Measurements from ENCODE around the gene TNNC1. TPM values are rescaled to one million over a fixed set of nuclear protein-coding genes. Genes with fewer than 3 reads are reported as not detected.

TNNC1 gene
- total and polyA plus RNA-seq, 2 experiments from 2014 or later, result 1,875 to 3,313 TPM

DNA sequence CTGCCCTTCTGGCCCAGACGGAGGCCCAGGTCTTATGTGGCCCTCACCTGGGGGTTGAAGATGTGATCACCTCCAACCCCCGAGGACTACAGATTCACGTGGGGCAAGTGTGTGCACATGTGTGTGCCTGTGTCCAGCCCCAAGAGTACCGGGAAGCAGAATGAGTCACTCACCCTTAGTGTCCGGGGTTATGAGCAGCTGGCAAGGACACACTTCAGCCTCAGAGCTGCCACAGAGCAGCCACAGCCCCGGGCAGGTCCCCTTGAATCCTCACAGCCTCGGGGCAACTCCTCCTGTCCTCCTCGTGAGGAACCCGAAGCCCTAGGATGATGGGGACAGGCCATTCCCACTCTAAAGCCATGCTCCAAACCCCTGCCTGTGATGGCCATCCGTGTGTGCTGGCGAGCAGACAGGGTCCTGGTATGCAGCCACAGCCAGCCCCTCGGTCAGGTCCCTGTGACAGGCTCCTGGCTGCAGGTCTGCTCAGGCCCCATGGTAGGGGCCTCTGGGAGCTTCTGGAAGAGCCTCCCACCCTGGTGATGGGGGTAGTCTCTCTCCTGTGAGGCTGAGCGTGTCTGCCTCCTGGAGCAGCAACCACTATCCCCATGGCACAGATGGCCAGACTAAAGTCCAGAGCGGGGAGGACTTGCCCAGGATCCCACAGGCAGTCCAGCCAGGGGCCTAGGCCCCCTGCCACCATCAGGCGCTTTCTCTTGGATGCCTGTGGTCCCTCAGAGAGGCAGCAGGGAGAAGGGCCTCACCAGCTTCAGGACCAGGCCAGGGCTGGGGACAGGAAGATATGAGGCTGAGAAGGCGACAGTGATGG lies 42.1 kb upstream of the TNNC1 start:
- Histone ChIP-seq H3K27ac (no peak overlapping the region), H3K36me3 (peaks cover 24% of the 10 kb centered on the region), H3K4me3 (no peak overlapping the region), H3K4me1 (ENCODE audit: low read depth) (no peaks in the 10 kb centered on the region), H3K27me3 (no peaks in the 10 kb centered on the region), H3K9me3 (ENCODE audit: low read depth) (no peaks in the 10 kb centered on the region)
- DNase-seq (ENCODE audit: low read depth in 1 of 2, low spot score in 1 of 2), result peak in 1 of 2 donors; percentile 60
- TF ChIP-seq, protein P1, sequence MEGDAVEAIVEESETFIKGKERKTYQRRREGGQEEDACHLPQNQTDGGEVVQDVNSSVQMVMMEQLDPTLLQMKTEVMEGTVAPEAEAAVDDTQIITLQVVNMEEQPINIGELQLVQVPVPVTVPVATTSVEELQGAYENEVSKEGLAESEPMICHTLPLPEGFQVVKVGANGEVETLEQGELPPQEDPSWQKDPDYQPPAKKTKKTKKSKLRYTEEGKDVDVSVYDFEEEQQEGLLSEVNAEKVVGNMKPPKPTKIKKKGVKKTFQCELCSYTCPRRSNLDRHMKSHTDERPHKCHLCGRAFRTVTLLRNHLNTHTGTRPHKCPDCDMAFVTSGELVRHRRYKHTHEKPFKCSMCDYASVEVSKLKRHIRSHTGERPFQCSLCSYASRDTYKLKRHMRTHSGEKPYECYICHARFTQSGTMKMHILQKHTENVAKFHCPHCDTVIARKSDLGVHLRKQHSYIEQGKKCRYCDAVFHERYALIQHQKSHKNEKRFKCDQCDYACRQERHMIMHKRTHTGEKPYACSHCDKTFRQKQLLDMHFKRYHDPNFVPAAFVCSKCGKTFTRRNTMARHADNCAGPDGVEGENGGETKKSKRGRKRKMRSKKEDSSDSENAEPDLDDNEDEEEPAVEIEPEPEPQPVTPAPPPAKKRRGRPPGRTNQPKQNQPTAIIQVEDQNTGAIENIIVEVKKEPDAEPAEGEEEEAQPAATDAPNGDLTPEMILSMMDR (IDR thresholded peaks at IDR 0.05; ENCODE audit: low read depth, low read length), result no peak

DNA sequence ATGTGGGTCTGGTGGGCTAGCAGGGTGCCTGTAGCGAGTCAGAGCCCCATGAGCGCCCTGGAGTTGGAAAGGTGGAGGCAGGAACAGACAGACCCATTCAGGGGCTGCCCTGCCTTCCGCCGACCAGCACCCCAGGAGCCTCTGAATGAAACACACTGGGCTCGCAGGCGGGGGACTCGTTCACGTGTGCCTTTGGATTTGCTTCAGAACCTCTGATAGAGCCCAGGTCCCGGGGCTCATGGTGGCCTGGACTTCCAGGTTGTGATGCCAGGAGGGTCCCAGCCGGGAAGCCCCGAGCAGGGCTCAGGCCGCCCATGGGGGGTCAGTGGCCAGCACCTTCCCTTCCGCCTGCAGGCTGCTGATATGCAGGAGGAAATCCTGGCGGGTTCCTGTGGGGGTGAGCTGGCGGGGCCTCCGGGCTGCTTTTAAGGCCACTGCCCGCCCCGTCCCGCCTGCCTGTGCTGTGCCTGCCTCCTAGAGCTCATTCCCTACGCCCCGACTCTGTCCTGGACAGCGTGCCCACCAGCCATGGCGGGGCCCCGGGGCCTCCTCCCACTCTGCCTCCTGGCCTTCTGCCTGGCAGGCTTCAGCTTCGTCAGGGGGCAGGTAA lies 41.1 kb upstream of the TNNC1 start, which contains the start of gene STAB1:
Gene STAB1 (plus strand): TSS at position 453 of the 610 bp plus-strand sequence. CDS start 76 bp downstream, at position 529.
- Histone ChIP-seq H3K9me3 (ENCODE audit: low read depth) (no peaks in the 10 kb centered on the region), H3K36me3 (peaks cover 34% of the 10 kb centered on the region), H3K27me3 (no peaks in the 10 kb centered on the region), H3K27ac (peak within 1 kb of the TSS; percentile 55), H3K4me1 (ENCODE audit: low read depth) (no peaks in the 10 kb centered on the region), H3K4me3 (no peak within 1 kb of the TSS)
- DNase-seq (ENCODE audit: low read depth in 1 of 2, low spot score in 1 of 2), result peak in 1 of 2 donors; percentile 38
- TF ChIP-seq, protein P1 (IDR thresholded peaks at IDR 0.05; ENCODE audit: low read depth, low read length), result no peak

DNA sequence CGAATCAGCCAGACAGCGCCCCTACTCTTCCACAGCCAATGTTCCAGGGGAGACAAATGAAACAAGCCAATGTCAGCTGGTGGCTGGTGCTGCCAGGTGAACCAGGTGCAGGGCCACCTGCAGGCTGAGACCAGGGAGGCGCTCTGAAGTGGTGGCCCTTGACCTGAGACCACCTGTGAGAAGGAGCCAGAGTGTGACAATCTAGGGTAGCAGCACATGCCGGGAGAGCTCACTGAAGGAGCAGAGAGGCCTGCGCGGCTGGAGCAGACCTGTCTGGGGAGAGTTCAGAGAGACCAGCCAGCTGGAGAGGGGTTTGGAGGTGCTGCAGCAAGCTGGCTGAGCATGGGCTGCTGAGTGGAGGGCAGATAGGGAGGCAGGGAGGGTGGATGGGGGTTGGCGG lies 40.6 kb upstream of the TNNC1 start:
- peak overlapping the region; percentile 55 for H3K27ac ChIP-seq
- no peak for DNase-seq (ENCODE audit: low read depth in 1 of 2, low spot score in 1 of 2)
- H3K4me1 ChIP-seq (ENCODE audit: low read depth), result no peaks in the 10 kb centered on the region
- H3K9me3 ChIP-seq (ENCODE audit: low read depth), result no peaks in the 10 kb centered on the region
- no peak overlapping the region for H3K4me3 ChIP-seq
- TF ChIP-seq, protein P1 (IDR thresholded peaks at IDR 0.05; ENCODE audit: low read depth, low read length), result no peak
- peaks cover 38% of the 10 kb centered on the region for H3K36me3 ChIP-seq
- no peaks in the 10 kb centered on the region for H3K27me3 ChIP-seq

DNA sequence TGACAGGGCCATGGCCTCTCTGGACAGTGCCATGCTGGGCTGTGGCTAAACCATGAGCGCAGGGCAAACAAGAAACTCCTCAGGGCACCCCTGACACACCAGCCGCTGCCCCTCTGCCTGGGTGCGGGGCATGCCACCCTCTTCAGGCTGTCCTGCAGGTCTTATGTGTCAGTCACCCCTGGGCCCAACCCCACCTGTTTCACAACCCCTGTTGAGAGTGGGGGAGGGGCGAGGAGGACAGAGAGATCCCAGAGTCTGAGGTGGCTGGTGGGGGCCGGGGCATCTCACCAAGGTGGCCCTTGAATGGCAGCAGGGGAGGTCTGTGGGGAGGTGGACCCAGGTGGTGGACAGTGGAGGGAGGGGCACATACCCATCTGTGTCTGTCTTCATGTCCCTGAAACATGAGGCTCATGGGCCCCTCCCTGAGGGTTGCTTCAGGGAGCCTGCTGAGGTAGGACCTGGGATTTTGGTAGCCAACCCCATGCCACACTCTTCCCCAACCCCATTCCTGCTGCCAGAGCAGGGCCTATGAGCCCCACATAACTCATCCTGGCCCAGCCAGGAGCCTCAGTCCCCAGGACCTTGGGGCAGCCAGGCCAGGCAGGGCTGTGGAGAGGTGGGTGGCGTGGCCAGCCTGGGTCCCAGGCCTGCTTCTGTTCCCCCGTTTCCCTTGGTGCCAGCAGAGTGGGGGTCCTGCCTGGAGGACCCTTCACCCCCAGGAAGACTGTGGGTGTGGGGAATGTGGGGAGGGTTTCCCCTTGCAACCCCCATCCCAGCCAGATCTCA lies 39.6 kb upstream of the TNNC1 start:
- Histone ChIP-seq H3K4me3 (no peak overlapping the region), H3K27ac (peak overlapping the region; percentile 51), H3K27me3 (no peaks in the 10 kb centered on the region), H3K36me3 (peaks cover 47% of the 10 kb centered on the region), H3K9me3 (ENCODE audit: low read depth) (no peaks in the 10 kb centered on the region), H3K4me1 (ENCODE audit: low read depth) (no peaks in the 10 kb centered on the region)
- DNase-seq (ENCODE audit: low read depth in 1 of 2, low spot score in 1 of 2), result no peak
- TF ChIP-seq, protein P1 (IDR thresholded peaks at IDR 0.05; ENCODE audit: low read depth, low read length), result no peak

DNA sequence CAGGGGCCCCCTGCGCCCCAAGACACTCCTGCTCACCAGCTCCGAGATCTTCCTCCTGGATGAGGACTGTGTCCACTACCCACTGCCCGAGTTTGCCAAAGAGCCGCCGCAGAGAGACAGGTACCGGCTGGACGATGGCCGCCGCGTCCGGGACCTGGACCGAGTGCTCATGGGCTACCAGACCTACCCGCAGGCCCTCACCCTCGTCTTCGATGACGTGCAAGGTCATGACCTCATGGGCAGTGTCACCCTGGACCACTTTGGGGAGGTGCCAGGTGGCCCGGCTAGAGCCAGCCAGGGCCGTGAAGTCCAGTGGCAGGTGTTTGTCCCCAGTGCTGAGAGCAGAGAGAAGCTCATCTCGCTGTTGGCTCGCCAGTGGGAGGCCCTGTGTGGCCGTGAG lies 38.2 kb upstream of the TNNC1 start:
- H3K27me3 ChIP-seq, result no peaks in the 10 kb centered on the region
- no peak overlapping the region for H3K4me3 ChIP-seq
- no peak overlapping the region for H3K27ac ChIP-seq
- H3K9me3 ChIP-seq (ENCODE audit: low read depth), result no peaks in the 10 kb centered on the region
- no peak for DNase-seq (ENCODE audit: low read depth in 1 of 2, low spot score in 1 of 2)
- H3K36me3 ChIP-seq, result peaks cover 55% of the 10 kb centered on the region
- no peaks in the 10 kb centered on the region for H3K4me1 ChIP-seq (ENCODE audit: low read depth)
- TF ChIP-seq, protein P1 (IDR thresholded peaks at IDR 0.05; ENCODE audit: low read depth, low read length), result no peak

Measured in cardiac muscle cell (in vitro differentiated cells and primary cell).